Endothelial cell (in vitro differentiated cells): ENCODE data around the gene ARL4C. TPM values are rescaled to one million over a fixed set of nuclear protein-coding genes. Genes with fewer than 3 reads are reported as not detected.

ENCODE experiments used
- DNase-seq: peaks from one replicate; pipeline ENCODE4 v3.0.0; 2021; ENCODE audit warnings: low spot score
- H3K27ac Mint-ChIP-seq: one replicate; pipeline ENCODE4 v1.8.0; 2021; ENCODE audit warnings: mixed read lengths, inconsistent platforms; ENCODE audit not compliant: unreplicated experiment
- H3K27me3 Mint-ChIP-seq: one replicate; pipeline ENCODE4 v1.8.0; 2021; ENCODE audit warnings: mild to moderate bottlenecking, moderate library complexity, mixed read lengths, inconsistent platforms; ENCODE audit not compliant: unreplicated experiment
- H3K36me3 Mint-ChIP-seq: one replicate; pipeline ENCODE4 v1.8.0; 2021; ENCODE audit warnings: mild to moderate bottlenecking, low read depth, mixed read lengths, inconsistent platforms; ENCODE audit not compliant: unreplicated experiment
- H3K4me1 Mint-ChIP-seq: one replicate; pipeline ENCODE4 v1.8.0; 2021; ENCODE audit warnings: mild to moderate bottlenecking, mixed read lengths, inconsistent platforms; ENCODE audit not compliant: unreplicated experiment
- H3K4me3 Mint-ChIP-seq: one replicate; pipeline ENCODE4 v1.8.0; 2021; ENCODE audit warnings: mild to moderate bottlenecking, mixed read lengths, inconsistent platforms; ENCODE audit not compliant: unreplicated experiment
- H3K9me3 Mint-ChIP-seq: one replicate; pipeline ENCODE4 v1.8.0; 2021; ENCODE audit warnings: mixed read lengths, inconsistent platforms; ENCODE audit not compliant: unreplicated experiment
- total RNA-seq: library from RNA; stranded (reverse); fragmentation: NEBNext Ultra II Directional; extraction: Animal tissue kit (Norgen Biotek cat#: 25700); gene quantifications from one replicate; pipeline ENCODE4 v1.2.1, GENCODE V29; 2021; ENCODE audit not compliant: unreplicated experiment
- TF ChIP-seq, protein P1 (sequence below): fragments of 200-600 bp; sonication (generic); IDR thresholded peaks from one replicate; pipeline ENCODE4 v1.5.0; 2021; ENCODE audit warnings: antibody characterized with exemption; ENCODE audit not compliant: unreplicated experiment

The ARL4C gene
- total RNA-seq, 1 donor from 2014 or later: 17.9 TPM

DNA sequence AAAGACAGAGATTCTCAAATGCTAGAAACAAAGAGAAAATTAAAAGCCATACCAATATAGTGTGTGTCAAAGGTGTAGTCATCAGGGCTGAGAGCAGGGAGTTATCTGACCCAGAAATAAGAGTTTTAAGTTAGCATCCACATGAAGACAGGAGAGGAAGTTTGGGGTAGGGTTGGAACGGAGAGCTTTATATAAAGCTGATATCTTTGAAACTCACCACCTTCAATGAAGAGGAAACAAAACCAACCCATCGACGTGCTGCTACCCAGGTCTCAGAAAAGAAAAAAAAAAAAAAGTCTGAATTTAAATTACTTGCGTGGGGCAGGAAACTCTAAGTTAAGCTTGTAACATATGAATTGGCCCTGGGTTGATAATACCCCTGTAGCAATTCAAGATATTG, 42.4 kb downstream of the ARL4C start:
- no peaks in the 10 kb centered on the region for H3K36me3 Mint-ChIP-seq
- no peaks in the 10 kb centered on the region for H3K9me3 Mint-ChIP-seq
- no peaks in the 10 kb centered on the region for H3K4me1 Mint-ChIP-seq
- no peaks in the 10 kb centered on the region for H3K27me3 Mint-ChIP-seq
- no peak for DNase-seq
- TF ChIP-seq, protein P1, sequence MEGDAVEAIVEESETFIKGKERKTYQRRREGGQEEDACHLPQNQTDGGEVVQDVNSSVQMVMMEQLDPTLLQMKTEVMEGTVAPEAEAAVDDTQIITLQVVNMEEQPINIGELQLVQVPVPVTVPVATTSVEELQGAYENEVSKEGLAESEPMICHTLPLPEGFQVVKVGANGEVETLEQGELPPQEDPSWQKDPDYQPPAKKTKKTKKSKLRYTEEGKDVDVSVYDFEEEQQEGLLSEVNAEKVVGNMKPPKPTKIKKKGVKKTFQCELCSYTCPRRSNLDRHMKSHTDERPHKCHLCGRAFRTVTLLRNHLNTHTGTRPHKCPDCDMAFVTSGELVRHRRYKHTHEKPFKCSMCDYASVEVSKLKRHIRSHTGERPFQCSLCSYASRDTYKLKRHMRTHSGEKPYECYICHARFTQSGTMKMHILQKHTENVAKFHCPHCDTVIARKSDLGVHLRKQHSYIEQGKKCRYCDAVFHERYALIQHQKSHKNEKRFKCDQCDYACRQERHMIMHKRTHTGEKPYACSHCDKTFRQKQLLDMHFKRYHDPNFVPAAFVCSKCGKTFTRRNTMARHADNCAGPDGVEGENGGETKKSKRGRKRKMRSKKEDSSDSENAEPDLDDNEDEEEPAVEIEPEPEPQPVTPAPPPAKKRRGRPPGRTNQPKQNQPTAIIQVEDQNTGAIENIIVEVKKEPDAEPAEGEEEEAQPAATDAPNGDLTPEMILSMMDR: no peak
- H3K4me3 Mint-ChIP-seq: no peak overlapping the region
- no peak overlapping the region for H3K27ac Mint-ChIP-seq

- Mint-ChIP-seq H3K36me3 (no peaks in the 10 kb centered on the region), H3K27ac (no peak overlapping the region), H3K4me1 (no peaks in the 10 kb centered on the region), H3K4me3 (no peak overlapping the region), H3K9me3 (no peaks in the 10 kb centered on the region), H3K27me3 (no peaks in the 10 kb centered on the region)
- DNase-seq: no peak
- TF ChIP-seq, protein P1: no peak
Measured at GRCh38 chr2:234453216-234453615, 43.7 kb downstream of the ARL4C start.

DNA sequence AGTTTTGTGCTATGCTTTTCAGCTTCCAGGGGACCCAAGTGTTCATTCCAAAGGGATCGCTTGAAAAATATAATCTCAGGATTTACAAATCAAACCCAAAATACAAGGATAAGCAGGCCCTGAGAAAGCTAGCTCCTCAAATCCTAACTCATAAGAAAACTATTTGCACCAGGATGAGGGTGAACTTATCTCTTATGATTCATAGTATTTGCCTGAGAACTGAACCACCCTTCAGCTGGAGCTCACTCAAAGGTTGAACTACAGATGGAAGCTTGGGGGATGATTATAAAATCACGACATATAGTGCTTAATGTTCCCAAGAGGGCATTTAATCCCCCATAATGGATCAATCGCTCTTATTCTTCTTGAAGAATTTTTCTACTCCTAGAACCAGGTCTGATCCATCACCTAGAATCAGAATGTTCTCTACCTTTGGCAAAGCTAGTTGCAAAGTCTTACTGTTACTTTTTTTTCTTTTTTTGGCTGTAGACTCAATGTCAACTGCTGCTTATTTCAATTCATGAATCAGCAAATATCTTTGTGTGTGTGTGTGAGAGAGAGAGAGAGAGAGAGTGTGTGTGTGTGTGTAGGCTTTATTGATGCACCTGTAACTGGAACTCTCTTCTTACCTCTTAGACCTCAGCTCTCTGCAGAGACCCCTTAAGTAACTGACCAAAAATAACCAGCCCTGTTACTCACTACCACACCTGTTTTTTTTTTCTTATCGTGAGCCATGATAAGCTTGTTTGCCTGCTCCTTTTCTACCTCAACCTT, 44.8 kb downstream of the ARL4C start:
- Mint-ChIP-seq H3K27ac (no peak overlapping the region), H3K4me3 (no peak overlapping the region), H3K9me3 (no peaks in the 10 kb centered on the region), H3K36me3 (no peaks in the 10 kb centered on the region), H3K27me3 (no peaks in the 10 kb centered on the region), H3K4me1 (no peaks in the 10 kb centered on the region)
- TF ChIP-seq, protein P1: no peak
- DNase-seq: no peak

GRCh38 chr2:234451242-234451641, 45.6 kb downstream of the ARL4C start:
- DNase-seq: no peak
- Mint-ChIP-seq H3K4me1 (peaks cover 5% of the 10 kb centered on the region), H3K4me3 (no peak overlapping the region), H3K9me3 (no peaks in the 10 kb centered on the region), H3K36me3 (no peaks in the 10 kb centered on the region), H3K27me3 (no peaks in the 10 kb centered on the region), H3K27ac (no peak overlapping the region)
- TF ChIP-seq, protein P1: no peak

DNA sequence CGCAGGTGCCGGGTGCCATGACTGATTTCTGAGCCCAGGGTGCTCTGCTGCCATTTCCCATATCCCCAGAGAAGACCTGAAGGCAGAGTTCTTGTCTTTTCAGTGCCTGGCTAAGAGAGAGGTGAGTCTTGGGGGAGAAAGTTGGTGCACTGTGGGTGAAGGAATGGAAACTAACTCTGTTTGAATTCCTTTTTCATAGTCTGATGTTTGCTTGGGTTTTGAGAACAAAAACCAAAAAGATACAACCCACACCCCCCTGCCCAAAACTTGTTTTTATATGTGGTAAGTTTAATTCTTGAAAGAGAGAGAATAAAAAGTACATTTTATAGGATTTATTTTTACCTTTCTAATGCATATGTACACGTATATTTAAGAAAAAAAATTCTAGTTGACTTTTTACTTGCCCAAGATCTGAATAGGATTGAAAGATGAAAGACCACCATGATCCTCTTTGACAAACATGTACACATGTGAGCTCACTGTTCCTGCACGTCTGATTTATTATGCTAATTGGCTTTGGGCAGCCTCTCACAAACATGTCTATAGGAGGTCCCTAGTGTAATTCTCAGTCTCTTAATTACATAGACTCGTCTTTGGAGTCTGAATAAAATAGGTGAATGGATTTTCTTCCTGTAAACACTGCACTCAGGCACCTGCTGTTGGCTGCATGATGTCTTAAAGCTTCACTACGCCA, 46.3 kb downstream of the ARL4C start:
- no peak for DNase-seq
- no peak overlapping the region for H3K27ac Mint-ChIP-seq
- TF ChIP-seq, protein P1: no peak
- H3K4me1 Mint-ChIP-seq: peaks cover 7% of the 10 kb centered on the region
- no peak overlapping the region for H3K4me3 Mint-ChIP-seq
- H3K9me3 Mint-ChIP-seq: no peaks in the 10 kb centered on the region
- H3K36me3 Mint-ChIP-seq: no peaks in the 10 kb centered on the region
- no peaks in the 10 kb centered on the region for H3K27me3 Mint-ChIP-seq
